ENCODE results near the gene FANCM. TPM values are rescaled to one million over a fixed set of nuclear protein-coding genes. Genes with fewer than 3 reads are reported as not detected.

Gene FANCM
- total RNA-seq, 1 experiment from 2014 or later, result 11.7 TPM

DNA sequence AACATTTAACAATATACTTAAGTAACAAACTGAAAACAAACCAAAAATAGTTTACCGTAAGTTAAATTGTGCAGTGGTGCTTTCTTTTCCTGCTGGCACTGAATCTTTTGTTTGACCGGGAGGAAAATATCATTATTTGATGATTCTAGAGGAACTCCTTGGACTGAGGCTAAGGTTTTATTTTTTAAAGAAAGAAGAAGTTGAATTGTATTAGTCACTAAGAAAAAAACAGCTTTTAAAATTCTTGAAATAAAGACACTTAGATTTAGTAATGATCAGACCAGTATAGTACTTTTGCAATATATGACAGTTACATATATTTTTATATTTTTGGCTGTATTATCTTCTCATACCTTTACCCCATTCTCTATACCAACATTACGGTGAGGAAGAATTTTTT, 107.0 kb downstream of the FANCM start:
- TF ChIP-seq, protein P1, sequence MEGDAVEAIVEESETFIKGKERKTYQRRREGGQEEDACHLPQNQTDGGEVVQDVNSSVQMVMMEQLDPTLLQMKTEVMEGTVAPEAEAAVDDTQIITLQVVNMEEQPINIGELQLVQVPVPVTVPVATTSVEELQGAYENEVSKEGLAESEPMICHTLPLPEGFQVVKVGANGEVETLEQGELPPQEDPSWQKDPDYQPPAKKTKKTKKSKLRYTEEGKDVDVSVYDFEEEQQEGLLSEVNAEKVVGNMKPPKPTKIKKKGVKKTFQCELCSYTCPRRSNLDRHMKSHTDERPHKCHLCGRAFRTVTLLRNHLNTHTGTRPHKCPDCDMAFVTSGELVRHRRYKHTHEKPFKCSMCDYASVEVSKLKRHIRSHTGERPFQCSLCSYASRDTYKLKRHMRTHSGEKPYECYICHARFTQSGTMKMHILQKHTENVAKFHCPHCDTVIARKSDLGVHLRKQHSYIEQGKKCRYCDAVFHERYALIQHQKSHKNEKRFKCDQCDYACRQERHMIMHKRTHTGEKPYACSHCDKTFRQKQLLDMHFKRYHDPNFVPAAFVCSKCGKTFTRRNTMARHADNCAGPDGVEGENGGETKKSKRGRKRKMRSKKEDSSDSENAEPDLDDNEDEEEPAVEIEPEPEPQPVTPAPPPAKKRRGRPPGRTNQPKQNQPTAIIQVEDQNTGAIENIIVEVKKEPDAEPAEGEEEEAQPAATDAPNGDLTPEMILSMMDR (conservative IDR thresholded peaks at IDR 0.05; ENCODE audit: low read depth, low read length), result no peak
- no peak for TF ChIP-seq EZH2phosphoT487 (IDR thresholded peaks at IDR 0.05; ENCODE audit: borderline replicate concordance, low read length)
- TF ChIP-seq EZH2 (IDR thresholded peaks at IDR 0.05; ENCODE audit: low read length, unreplicated experiment), result no peak
- H4K20me1 ChIP-seq (ENCODE audit: low read length), result peaks cover 13% of the 10 kb centered on the region
- no peak overlapping the region for H3K27ac ChIP-seq (ENCODE audit: low read length)
- H3K9me2 ChIP-seq (replicated peaks; ENCODE audit: low read length), result no peaks in the 10 kb centered on the region
- peaks cover 71% of the 10 kb centered on the region for H3K79me2 ChIP-seq (ENCODE audit: low read length)
- no TSS peak for BruUV-seq (replicated peaks)
- CTCF ChIA-PET, result no interaction called here
- peaks cover 6% of the 10 kb centered on the region for H3K4me1 ChIP-seq (ENCODE audit: insufficient read depth, low read length)
- H3K27me3 ChIP-seq (ENCODE audit: low read length), result no peaks in the 10 kb centered on the region
- ATAC-seq (no peak), DNase-seq (no peak)
- H3K36me3 ChIP-seq (ENCODE audit: low read depth, low read length), result peaks cover 20% of the 10 kb centered on the region; the same call in 1 of the 2 replicates
- no peak overlapping the region for H2AFZ ChIP-seq (ENCODE audit: low read length)
- no peak overlapping the region for H3K9ac ChIP-seq (ENCODE audit: low read length)
- POLR2A ChIA-PET (ENCODE audit: unreplicated experiment), result no interaction called here
- H3F3A ChIP-seq (ENCODE audit: low read length, unreplicated experiment), result no peaks in the 10 kb centered on the region
- no peak overlapping the region for H3K4me3 ChIP-seq (ENCODE audit: low read length)
- H3K9me3 ChIP-seq (ENCODE audit: low read length), result no peaks in the 10 kb centered on the region
- intact Hi-C loops (cut with micrococcal nuclease), result no loop called here
- no peak overlapping the region for H3K4me2 ChIP-seq (ENCODE audit: low read length)

DNA sequence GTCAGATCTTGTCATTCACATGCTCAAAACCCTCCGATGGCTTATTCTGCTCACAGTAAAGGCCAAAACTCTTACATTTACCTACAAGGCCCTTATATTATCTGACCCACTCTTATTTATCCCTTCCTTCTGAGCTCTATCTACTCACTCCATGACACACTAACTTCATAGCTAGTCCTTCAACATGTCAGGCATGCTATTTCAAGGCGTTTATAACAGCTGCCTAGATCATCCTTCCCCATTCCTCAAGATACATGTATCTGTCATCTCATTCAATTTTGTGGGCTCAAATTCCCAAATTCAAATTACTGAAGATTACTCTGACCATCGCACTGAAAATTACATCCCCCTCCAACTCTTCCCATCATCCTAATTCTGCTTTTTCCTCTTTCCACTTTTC, 110.4 kb downstream of the FANCM start:
- intact Hi-C loops (cut with micrococcal nuclease), result no loop called here
- DNase-seq (no peak), ATAC-seq (no peak)
- H3K27ac ChIP-seq (ENCODE audit: low read length), result no peak overlapping the region
- ChIA-PET CTCF (no interaction called here), POLR2A (ENCODE audit: unreplicated experiment) (no interaction called here)
- no peaks in the 10 kb centered on the region for H3K9me2 ChIP-seq (replicated peaks; ENCODE audit: low read length)
- TF ChIP-seq EZH2 (IDR thresholded peaks at IDR 0.05; ENCODE audit: low read length, unreplicated experiment) (no peak), EZH2phosphoT487 (IDR thresholded peaks at IDR 0.05; ENCODE audit: borderline replicate concordance, low read length) (no peak)
- TF ChIP-seq, protein P1 (conservative IDR thresholded peaks at IDR 0.05; ENCODE audit: low read depth, low read length), result no peak
- H3K79me2 ChIP-seq (ENCODE audit: low read length), result peaks cover 100% of the 10 kb centered on the region
- no peak overlapping the region for H3K4me2 ChIP-seq (ENCODE audit: low read length)
- no peaks in the 10 kb centered on the region for H3F3A ChIP-seq (ENCODE audit: low read length, unreplicated experiment)
- no peak overlapping the region for H2AFZ ChIP-seq (ENCODE audit: low read length)
- no peak overlapping the region for H3K9ac ChIP-seq (ENCODE audit: low read length)
- H3K9me3 ChIP-seq (ENCODE audit: low read length), result no peaks in the 10 kb centered on the region
- peaks cover 11% of the 10 kb centered on the region; the same call in 1 of the 2 replicates for H3K36me3 ChIP-seq (ENCODE audit: low read depth, low read length)
- BruUV-seq (replicated peaks), result no TSS peak
- peaks cover 23% of the 10 kb centered on the region for H4K20me1 ChIP-seq (ENCODE audit: low read length)
- H3K27me3 ChIP-seq (ENCODE audit: low read length), result no peaks in the 10 kb centered on the region
- no peak overlapping the region for H3K4me3 ChIP-seq (ENCODE audit: low read length)
- H3K4me1 ChIP-seq (ENCODE audit: insufficient read depth, low read length), result peaks cover 20% of the 10 kb centered on the region

DNA sequence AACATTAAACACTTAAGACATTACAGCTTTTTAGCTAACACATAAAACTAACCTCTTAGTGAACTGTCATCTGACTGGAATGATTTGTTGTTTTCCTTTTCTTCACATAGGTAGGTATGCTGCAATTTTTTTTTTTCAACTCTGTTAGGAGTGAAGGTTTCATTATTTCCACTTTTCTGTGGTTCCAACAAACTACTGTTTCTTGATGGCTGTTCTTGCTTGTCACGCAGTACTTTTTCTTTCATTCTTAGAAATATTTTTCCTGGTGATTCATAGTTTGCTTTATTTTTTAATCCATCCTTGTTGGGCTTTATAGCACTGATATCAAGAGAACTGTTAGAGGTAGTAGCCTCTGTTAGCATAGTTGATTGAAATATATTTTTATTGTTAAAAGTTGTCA, 111.0 kb downstream of the FANCM start:
- Histone ChIP-seq H3K9ac (ENCODE audit: low read length) (no peak overlapping the region), H3F3A (ENCODE audit: low read length, unreplicated experiment) (no peaks in the 10 kb centered on the region), H4K20me1 (ENCODE audit: low read length) (peaks cover 28% of the 10 kb centered on the region), H3K36me3 (ENCODE audit: low read depth, low read length) (peaks cover 10% of the 10 kb centered on the region; the same call in 1 of the 2 replicates), H3K9me3 (ENCODE audit: low read length) (no peaks in the 10 kb centered on the region), H3K27ac (ENCODE audit: low read length) (no peak overlapping the region), H3K4me3 (ENCODE audit: low read length) (no peak overlapping the region), H3K27me3 (ENCODE audit: low read length) (no peaks in the 10 kb centered on the region), H3K4me2 (ENCODE audit: low read length) (no peak overlapping the region), H3K4me1 (ENCODE audit: insufficient read depth, low read length) (peaks cover 22% of the 10 kb centered on the region), H2AFZ (ENCODE audit: low read length) (no peak overlapping the region), H3K9me2 (replicated peaks; ENCODE audit: low read length) (no peaks in the 10 kb centered on the region), H3K79me2 (ENCODE audit: low read length) (peaks cover 100% of the 10 kb centered on the region)
- TF ChIP-seq EZH2 (IDR thresholded peaks at IDR 0.05; ENCODE audit: low read length, unreplicated experiment) (no peak), EZH2phosphoT487 (IDR thresholded peaks at IDR 0.05; ENCODE audit: borderline replicate concordance, low read length) (no peak)
- TF ChIP-seq, protein P1 (conservative IDR thresholded peaks at IDR 0.05; ENCODE audit: low read depth, low read length), result no peak
- POLR2A ChIA-PET (ENCODE audit: unreplicated experiment), result no interaction called here
- BruUV-seq (replicated peaks), result no TSS peak
- CTCF ChIA-PET, result no interaction called here
- ATAC-seq (no peak), DNase-seq (no peak)
- intact Hi-C loops (cut with micrococcal nuclease), result no loop called here
